IPS-18c (cell line): ENCODE measurements around the gene CGREF1.
A peak's percentile ranks its signal among the peaks of the same experiment; 100 is the strongest.

Source experiments
- H3K4me3 ChIP-seq: 2 replicates; pipeline ENCODE4 v1.7.0; 2013; ENCODE audit warnings: low read depth, mild to moderate bottlenecking, low read length, moderate library complexity; ENCODE audit not compliant: insufficient read depth
- H3K9me3 ChIP-seq: one replicate; pipeline ENCODE4 v1.6.1; 2013; ENCODE audit warnings: mild to moderate bottlenecking, low read length, moderate library complexity; ENCODE audit not compliant: control insufficient read depth, insufficient read depth

CGREF1 gene

DNA sequence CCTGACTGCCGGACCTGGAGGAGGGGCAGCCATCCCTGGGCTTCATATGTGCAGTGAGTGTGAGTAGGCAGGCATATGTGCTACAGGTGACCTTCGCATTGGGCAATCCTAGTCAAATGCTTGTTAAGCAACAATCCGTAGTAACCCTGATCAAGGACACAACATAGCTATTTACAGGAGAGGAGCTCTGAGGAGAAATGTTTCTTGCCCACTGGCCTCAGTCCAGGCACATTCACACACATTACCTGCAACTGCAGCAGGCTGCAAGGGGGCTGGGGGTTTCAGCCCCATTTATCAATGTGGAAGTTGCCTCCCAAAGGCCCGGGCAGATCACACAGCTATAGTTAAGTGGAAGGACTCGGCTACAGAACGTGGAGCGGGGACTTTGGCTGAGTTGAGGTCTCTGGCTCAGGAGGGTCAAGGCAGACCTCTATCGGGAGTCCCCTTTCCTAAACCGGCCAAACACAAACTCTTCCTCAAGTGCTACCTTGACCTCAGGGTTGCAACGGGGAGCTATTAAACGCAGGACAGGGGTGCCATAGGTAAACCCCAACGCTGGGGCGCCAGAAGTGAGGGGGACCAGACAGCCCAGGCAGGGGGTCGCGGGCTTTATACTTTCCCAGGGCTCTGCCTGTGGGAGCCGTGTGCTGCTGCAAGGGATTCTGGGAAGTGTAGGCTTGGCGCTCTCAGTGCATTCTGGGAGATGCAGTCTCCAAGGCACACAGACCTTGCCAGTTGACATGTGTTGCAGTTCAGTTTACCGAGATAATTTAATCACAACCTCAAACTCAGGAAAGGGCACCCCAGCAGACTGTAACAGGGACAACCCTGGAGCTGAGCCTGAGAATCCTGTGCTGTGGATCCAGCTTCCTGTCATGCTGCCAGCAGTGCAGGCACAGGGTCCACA lies 22.9 kb downstream of the CGREF1 start:
- Histone ChIP-seq H3K9me3 (no peaks in the 10 kb centered on the region), H3K4me3 (peak overlapping the region; percentile 44)

DNA sequence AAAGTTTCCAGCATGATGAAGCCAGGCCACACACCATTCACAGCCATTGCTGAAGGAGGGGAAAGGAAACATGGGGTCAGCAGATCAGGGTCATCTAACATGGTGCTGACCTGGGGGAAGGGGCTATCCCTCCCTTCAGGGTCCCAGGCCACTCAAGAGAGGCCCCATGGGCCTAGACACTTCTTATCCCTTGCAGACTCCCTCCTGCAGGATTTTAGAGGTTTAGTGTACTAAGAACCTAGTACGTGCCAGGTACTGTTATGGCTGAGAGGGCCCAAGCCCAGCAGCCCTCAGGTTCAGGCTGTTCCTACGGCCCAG lies 23.5 kb downstream of the CGREF1 start:
- Histone ChIP-seq H3K9me3 (no peaks in the 10 kb centered on the region), H3K4me3 (no peak overlapping the region)

GRCh38 chr2:27094353-27094984 lies 24.5 kb downstream of the CGREF1 start:
- Histone ChIP-seq H3K9me3 (no peaks in the 10 kb centered on the region), H3K4me3 (no peak overlapping the region)

GRCh38 chr2:27093430-27094352 lies 25.2 kb downstream of the CGREF1 start:
- Histone ChIP-seq H3K9me3 (no peaks in the 10 kb centered on the region), H3K4me3 (no peak overlapping the region)

- Histone ChIP-seq H3K9me3 (no peaks in the 10 kb centered on the region), H3K4me3 (no peak overlapping the region)
Measured at GRCh38 chr2:27092696-27093429, 26.1 kb downstream of the CGREF1 start.

GRCh38 chr2:27091746-27092695 lies 26.9 kb downstream of the CGREF1 start:
- Histone ChIP-seq H3K4me3 (no peak overlapping the region), H3K9me3 (no peaks in the 10 kb centered on the region)

DNA sequence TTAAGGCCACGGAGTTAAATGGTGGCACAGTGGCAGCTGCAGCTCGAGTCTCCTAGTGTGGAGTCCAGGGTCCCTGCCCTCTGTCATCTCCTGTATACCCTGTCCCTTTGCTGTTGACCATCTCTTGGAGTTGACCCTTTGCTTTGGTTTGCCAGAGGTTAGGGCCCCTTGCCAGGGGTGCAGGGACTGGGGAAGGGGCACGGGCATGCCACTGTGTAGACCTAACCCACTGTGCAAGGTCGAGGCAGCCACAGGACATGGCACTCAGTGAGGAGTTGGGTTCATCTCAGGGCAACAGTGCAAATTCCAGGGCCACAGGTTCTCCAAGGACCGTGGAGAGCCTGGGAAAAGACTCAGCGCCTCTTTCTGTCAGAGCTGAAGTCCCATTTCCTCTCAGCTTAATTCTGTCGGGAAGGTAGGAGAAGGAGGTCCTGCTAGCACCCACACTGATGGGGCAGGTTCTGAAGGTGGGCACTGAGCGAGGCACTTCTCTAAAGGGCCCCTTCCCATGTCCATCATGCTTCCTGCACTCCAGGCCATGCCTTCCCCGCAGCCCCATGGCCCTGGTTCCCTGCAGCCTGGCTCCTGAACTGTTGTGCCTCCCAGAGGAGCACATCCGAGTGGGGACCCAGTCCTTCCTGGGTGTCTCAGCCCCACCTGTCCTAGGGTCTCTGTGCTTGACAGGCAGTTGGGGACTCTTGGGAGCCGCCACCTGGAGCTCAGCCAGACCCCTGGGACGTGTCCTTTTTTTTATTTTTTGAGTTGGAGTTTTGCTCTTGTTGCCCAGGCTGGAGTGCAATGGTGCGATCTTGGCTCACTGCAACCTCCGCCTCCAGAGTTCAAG lies 29.6 kb downstream of the CGREF1 start:
- Histone ChIP-seq H3K9me3 (no peaks in the 10 kb centered on the region), H3K4me3 (no peak overlapping the region)

DNA sequence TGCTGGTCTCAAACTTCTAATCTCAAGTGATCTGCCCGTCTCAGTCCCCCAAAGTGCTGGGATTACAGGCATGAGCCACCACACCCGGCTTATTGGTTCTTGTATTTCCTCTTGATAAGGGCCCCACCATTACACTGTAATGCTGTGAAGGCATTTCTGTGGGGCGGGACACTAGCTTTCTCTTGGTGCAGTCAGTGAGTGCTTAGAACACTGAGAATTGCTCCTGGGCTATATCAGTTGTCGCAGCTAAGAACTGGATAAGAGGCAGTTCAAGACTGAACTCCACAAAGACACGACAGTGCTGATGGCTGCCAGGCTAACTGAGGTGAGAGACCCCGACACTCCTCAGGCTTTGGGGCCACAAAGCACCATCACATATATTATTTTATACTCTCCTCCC lies 30.3 kb downstream of the CGREF1 start:
- no peaks in the 10 kb centered on the region for H3K9me3 ChIP-seq
- H3K4me3 ChIP-seq = no peak overlapping the region

- Histone ChIP-seq H3K4me3 (no peak overlapping the region), H3K9me3 (no peaks in the 10 kb centered on the region)
Measured at GRCh38 chr2:27087823-27088410, 31.0 kb downstream of the CGREF1 start.

DNA sequence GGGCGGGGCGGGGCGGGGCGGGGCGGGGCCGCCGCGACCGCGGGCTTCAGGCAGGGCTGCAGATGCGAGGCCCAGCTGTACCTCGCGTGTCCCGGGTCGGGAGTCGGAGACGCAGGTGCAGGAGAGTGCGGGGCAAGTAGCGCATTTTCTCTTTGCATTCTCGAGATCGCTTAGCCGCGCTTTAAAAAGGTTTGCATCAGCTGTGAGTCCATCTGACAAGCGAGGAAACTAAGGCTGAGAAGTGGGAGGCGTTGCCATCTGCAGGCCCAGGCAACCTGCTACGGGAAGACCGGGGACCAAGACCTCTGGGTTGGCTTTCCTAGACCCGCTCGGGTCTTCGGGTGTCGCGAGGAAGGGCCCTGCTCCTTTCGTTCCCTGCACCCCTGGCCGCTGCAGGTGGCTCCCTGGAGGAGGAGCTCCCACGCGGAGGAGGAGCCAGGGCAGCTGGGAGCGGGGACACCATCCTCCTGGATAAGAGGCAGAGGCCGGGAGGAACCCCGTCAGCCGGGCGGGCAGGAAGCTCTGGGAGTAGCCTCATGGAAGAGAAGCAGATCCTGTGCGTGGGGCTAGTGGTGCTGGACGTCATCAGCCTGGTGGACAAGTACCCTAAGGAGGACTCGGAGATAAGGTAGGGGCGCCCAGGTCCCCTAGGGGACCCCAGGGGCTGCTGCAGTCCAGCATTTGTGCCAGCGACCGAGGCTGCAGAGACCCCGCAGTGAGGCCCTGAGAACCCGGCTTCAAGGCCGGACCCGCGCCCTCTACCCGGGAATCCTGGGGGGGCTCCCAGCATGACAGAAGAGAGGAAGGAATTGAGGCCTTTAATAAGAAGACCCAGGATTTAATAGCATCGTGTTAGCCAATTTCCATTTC lies 32.0 kb downstream of the CGREF1 start, which contains the start of gene KHK:
Gene KHK (plus strand): TSS at position 49 of the 870 bp plus-strand sequence. CDS start 488 bp downstream, at position 537.
- H3K4me3 ChIP-seq = peak within 1 kb of the TSS; percentile 75
- no peaks in the 10 kb centered on the region for H3K9me3 ChIP-seq

DNA sequence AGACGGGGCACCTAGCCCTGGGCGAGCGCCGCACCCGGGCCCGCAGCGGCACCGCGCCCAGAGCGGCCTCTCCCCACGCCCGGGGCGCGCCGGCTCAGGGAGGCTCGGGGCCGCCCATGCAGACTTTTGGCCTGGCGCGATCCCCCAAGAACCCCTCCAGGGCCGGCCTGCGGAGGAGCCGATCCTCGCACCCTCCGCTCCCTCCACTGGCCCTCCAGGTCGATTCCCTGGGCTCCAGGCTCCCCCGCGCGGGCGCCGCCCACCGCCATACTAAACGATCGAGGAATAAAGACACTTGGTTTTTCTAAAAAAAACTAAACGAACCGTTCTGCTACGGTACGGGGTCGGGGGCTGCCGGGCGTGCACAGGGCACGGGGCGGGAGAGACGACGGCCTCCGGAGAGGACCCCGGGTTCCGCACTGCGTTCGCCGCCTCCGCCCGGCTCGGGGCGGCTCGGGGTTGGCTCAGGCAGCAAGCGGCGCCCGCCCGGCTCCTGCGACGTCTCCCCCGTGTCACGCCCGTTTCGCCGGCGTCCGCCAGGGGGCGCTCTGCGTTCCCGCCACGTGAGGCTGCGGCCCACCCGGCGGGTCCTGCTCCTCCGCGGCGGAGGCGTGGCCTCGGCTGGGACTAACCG lies 32.7 kb downstream of the CGREF1 start:
- H3K4me3 ChIP-seq = peak overlapping the region; percentile 75
- no peaks in the 10 kb centered on the region for H3K9me3 ChIP-seq

- Histone ChIP-seq H3K4me3 (peak overlapping the region; percentile 69), H3K9me3 (no peaks in the 10 kb centered on the region)
Measured at GRCh38 chr2:27085673-27086089, 33.2 kb downstream of the CGREF1 start.

DNA sequence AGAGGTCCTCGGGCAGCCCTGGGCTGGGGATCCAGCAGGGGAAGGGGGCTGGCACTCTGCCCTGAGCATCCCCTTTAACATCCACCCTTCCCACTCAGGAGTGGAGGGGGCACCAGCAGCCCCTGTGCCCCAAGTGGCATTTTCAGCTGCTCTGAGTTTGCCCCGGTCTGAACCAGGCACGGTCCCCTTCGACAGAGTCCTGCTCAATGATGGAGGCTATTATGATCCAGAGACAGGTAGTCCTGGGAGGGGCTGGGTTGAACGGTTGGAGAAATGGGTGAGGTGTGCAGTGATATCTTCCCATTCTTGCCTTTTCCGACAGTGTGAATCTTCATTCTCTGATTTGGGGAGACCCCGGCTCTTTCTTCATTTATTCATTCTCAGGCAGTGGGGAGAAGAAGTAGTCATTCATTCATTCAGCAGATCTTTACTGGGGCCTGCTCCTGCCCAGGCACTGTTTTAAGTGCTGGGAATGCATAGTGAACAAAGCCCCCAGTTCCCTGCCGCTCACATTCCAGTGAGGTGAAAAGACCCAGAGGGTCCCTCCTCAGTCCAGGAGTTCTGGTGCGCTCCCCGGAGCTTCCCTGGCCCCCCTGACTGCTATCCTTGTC lies 33.8 kb downstream of the CGREF1 start:
- Histone ChIP-seq H3K4me3 (peak overlapping the region; percentile 69), H3K9me3 (no peaks in the 10 kb centered on the region)
